22Rv1 (cell line): Measurements from ENCODE around the gene CD48.
"Not testable (repeated sequence)": the region's sequence is repeated elsewhere in the genome, so short reads cannot be mapped to it uniquely, and the experiment has no call there.

Source experiments
- H3K27ac ChIP-seq: fragments of 450-650 bp; 2 replicates; pipeline ENCODE4 v1.5.1; 2017
- CTCF ChIP-seq: fragments of 450-650 bp; IDR thresholded peaks from 2 replicates; pipeline ENCODE4 v1.5.1; 2017; ENCODE audit warnings: mild to moderate bottlenecking
- ZFX ChIP-seq: fragments of 450-650 bp; IDR thresholded peaks from 2 replicates; pipeline ENCODE4 v1.6.1; 2017; ENCODE audit warnings: antibody characterized with exemption, borderline replicate concordance

The CD48 gene

GRCh38 chr1:160722726-160723125 lies 11.1 kb upstream of the CD48 start:
- H3K27ac ChIP-seq, result no peak overlapping the region
- no peak for TF ChIP-seq ZFX
- no peak for TF ChIP-seq CTCF

GRCh38 chr1:160721473-160721872 lies 9.9 kb upstream of the CD48 start:
- TF ChIP-seq CTCF (no peak), ZFX (no peak)
- H3K27ac ChIP-seq, result no peak overlapping the region

- no peak overlapping the region for H3K27ac ChIP-seq
- TF ChIP-seq ZFX (no peak), CTCF (no peak)
Observed at GRCh38 chr1:160720356-160721085, 8.9 kb upstream of the CD48 start.

- no peak overlapping the region for H3K27ac ChIP-seq
- TF ChIP-seq ZFX, result no peak
- TF ChIP-seq CTCF, result no peak
Observed at GRCh38 chr1:160718210-160718609, 6.6 kb upstream of the CD48 start.

- H3K27ac ChIP-seq, result no peak overlapping the region
- no peak for TF ChIP-seq CTCF
- TF ChIP-seq ZFX, result no peak
Observed at GRCh38 chr1:160717306-160717705, 5.7 kb upstream of the CD48 start.

- no peak for TF ChIP-seq ZFX
- TF ChIP-seq CTCF, result no peak
- H3K27ac ChIP-seq, result no peak overlapping the region
Observed at GRCh38 chr1:160716013-160716412, 4.4 kb upstream of the CD48 start.

- not testable (repeated sequence) for H3K27ac ChIP-seq
Observed at GRCh38 chr1:160714034-160714648, 2.5 kb upstream of the CD48 start.

- H3K27ac ChIP-seq, result no peak overlapping the region
- TF ChIP-seq CTCF (no peak), ZFX (no peak)
Observed at GRCh38 chr1:160713161-160713560, 1.5 kb upstream of the CD48 start.

GRCh38 chr1:160712525-160713080 lies 981 bp upstream of the CD48 start:
- H3K27ac ChIP-seq, result not testable (repeated sequence)
